Measurements from ENCODE around the gene ARMC2. TPM values are rescaled to one million over a fixed set of nuclear protein-coding genes. Genes with fewer than 3 reads are reported as not detected.

Gene ARMC2
- polyA plus RNA-seq, 3 donors from 2014 or later, result 4.0 to 8.5 (median 4.2) TPM

DNA sequence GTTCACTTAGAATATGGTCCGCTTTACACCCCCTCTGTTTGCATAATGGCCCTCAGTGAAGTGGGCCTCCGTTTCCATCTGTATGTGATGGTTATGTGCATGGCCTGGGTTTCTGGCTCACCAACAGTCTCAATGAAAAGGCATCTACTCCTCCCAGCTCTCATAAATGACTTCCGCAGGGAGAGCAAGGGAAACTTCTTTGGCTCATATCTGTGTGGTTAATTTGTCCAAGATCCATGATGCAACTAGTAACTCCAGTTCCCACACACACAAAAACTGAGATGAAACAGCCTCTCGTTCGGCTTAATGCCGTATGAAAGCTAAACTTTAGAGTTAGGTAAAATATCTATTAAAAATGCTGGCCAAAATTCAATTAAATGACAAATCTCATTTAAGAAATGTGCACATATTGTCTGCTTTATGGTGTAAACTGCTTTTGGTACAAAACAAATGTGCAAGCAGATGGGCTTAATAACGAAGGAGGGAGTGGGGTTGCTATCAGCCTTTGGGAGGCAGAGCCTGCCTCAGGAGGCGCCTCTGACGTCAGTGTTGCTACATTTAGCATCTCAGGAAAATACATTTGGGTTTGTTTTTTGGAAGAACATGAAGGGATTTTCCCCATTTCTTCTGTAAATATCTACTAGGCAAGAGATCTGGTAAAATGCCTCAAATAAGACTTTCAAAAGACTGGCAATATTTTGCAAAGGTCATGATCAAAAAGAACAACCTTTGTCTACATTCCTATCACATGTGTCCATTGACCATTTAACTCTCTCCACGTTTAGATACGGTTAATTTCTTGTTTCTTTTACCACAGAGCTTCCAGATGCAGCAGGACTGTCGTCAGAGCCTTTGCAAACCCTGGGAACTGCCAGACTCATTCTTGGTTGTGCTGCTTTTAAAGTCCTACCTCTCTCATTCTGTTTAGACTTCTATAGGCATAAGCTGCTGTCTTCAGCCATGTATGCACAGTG, 96.8 kb downstream of the ARMC2 start:
- DNase-seq, result no peak
- Mint-ChIP-seq H3K4me1 (peaks cover 56 to 77% of the 10 kb centered on the region in 2 donors), H3K27ac (peak overlapping the region; percentile 41 to 73 (median 60)), H3K4me3 (no peak overlapping the region), H3K27me3 (ENCODE audit: low read depth in 3 of 3) (no peaks in the 10 kb centered on the region), H3K36me3 (no peaks in the 10 kb centered on the region), H3K9me3 (no peaks in the 10 kb centered on the region)

DNA sequence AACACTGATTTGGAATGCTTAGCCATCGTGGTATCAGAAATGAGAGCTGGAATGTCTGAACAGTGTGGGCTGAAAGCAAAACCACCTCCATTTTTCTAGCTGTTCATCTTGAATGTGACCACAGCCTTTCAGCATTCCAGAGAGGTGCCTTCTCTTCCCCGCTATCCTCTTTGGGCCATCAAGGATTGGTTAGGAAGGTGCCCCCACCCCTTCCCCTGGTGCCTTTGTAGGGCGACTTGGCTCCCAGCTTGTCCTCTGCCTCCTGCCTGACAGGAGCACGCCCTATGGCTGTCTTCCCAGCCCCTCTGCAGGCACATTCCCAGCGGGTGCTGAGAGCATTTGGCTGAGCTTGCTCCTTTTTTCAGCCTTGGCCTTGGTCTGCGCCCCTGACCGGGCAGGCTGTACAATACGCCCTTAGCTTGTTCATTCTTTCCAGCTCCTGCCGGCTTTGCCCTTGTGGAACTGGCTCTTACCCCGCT, 97.5 kb downstream of the ARMC2 start:
- H3K4me1 Mint-ChIP-seq, result peaks cover 54 to 69% of the 10 kb centered on the region in 2 donors
- no peaks in the 10 kb centered on the region for H3K36me3 Mint-ChIP-seq
- no peak overlapping the region for H3K4me3 Mint-ChIP-seq
- H3K27me3 Mint-ChIP-seq (ENCODE audit: low read depth in 3 of 3), result no peaks in the 10 kb centered on the region
- peak overlapping the region in 2 of 6 donors; percentile 16 to 41 for H3K27ac Mint-ChIP-seq
- H3K9me3 Mint-ChIP-seq, result no peaks in the 10 kb centered on the region
- no peak for DNase-seq

DNA sequence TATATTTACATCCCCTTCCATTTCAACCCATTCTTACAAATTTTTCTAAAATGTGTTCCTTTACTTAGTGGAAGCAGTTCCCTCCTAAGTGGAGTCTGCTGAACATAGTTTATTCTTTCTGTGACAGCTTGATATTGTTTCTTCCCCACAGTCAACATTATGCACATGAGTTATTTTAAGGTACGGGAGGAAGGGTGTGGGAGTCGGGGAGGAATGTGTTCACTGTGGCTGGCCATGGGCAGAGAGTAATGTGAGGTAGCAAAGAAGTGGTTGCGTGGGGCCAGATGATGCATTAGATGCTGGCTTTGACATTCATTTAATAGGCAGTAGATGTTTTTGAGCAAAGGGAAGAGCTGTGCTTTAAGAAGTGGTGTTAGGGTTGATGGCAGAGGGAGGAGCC, 98.5 kb downstream of the ARMC2 start:
- H3K27me3 Mint-ChIP-seq (ENCODE audit: low read depth in 3 of 3), result no peaks in the 10 kb centered on the region
- no peaks in the 10 kb centered on the region for H3K36me3 Mint-ChIP-seq
- peak overlapping the region in 5 of 6 donors; percentile 6 to 79 (median 63) for H3K27ac Mint-ChIP-seq
- no peaks in the 10 kb centered on the region for H3K9me3 Mint-ChIP-seq
- peaks cover 46 to 60% of the 10 kb centered on the region in 2 donors for H3K4me1 Mint-ChIP-seq
- peak overlapping the region in 3 of 5 donors; percentile 1 to 55 (median 15) for H3K4me3 Mint-ChIP-seq
- no peak for DNase-seq

DNA sequence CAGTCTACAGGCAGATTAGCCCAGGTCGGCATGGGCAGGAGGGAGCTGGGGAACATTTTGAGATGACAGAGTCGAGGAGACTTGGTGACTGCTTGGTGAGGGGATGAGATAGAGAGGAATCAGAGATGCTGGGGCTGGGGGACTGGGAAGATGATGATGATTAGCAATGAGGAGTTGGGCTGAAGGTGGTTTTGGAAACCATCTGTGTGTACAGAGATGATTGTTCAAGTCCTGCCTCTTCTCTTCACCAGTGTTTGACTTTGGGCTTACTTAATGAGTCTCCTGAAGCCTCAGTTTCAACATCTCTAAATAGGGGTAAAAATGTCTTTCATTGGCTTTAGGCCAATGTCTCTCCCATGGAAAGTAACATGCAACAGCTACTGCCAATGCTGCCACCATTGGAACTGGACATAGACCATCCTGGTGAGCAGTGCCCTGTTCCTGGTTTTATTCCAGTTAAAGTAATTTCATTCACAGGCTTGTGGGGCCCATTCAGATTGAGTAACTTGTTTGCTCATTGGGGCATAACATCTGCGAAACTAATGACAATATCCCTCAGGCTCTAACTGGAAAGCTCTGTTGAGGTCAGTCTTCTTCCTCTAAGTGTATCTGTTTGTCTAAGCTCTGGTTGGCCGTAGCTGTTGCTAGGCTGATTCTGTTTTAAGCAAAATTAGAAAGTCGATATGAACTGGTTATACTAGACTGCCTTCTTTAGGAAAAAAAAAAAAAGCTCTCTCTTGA, 99.1 kb downstream of the ARMC2 start:
- Mint-ChIP-seq H3K4me3 (peak overlapping the region in 2 of 5 donors; percentile 1 to 55), H3K27me3 (ENCODE audit: low read depth in 3 of 3) (no peaks in the 10 kb centered on the region), H3K27ac (peak overlapping the region in 5 of 6 donors; percentile 6 to 79 (median 63)), H3K36me3 (no peaks in the 10 kb centered on the region), H3K4me1 (peaks cover 40 to 54% of the 10 kb centered on the region in 2 donors), H3K9me3 (no peaks in the 10 kb centered on the region)
- DNase-seq, result no peak

DNA sequence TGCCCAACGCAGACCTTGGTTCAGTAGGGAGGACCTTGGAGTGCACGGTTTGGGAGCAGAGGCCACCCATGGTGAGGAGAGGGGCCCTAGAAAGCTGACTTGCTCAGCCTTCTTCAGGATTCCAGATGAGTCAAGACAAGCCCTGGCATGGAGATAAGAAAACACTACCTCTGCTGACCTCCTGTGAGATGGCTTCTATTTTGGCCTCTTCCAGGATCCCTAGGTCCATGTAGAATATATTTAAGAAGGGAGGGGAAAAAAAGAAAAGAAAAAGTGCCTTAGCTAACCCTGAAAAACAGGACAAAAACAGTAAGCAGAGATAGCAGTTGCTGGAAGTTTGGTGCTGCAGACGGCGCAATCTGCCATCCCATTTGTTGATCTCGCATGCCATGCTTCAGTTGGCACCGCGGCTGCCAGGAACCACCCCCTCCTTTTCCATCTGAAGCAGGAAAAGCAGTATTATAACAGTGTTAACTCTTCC, 100.0 kb downstream of the ARMC2 start:
- H3K4me3 Mint-ChIP-seq, result no peak overlapping the region
- H3K36me3 Mint-ChIP-seq, result no peaks in the 10 kb centered on the region
- no peak overlapping the region for H3K27ac Mint-ChIP-seq
- H3K9me3 Mint-ChIP-seq, result no peaks in the 10 kb centered on the region
- H3K27me3 Mint-ChIP-seq (ENCODE audit: low read depth in 3 of 3), result no peaks in the 10 kb centered on the region
- DNase-seq, result no peak
- peaks cover 31 to 44% of the 10 kb centered on the region in 2 donors for H3K4me1 Mint-ChIP-seq

DNA sequence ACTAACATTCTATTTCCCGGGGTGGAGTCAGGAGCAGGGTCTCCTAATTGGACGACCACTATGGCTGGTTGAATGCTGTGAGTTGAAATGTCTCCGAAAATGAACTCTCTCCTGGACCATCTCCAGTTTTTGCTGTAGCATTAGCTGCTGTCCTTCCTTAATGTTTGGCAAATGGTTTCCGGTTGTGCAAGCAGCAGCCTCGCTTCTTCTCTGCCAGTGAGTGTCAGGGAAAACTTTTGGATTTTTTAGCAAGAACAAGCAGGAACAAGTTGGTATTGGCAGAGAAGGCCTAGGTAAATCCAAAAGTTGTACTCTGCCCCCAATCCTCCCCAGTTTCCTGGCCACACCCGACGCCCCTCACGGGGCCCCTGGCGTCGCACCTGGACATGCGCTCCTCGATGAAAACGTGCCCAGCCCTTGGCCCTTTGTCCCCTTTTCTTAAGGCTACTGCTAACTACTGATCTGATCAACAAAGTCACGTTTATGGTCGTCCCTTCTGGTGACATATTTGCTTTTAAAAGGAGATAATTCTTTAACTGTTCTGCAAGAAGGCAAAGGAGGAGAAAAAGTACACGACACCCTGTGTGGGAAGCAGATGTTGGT, 103.2 kb downstream of the ARMC2 start:
- Mint-ChIP-seq H3K9me3 (no peaks in the 10 kb centered on the region), H3K27me3 (ENCODE audit: low read depth in 3 of 3) (no peaks in the 10 kb centered on the region), H3K4me3 (no peak overlapping the region), H3K4me1 (peaks cover 25 to 37% of the 10 kb centered on the region in 2 donors), H3K36me3 (no peaks in the 10 kb centered on the region), H3K27ac (no peak overlapping the region)
- no peak for DNase-seq

DNA sequence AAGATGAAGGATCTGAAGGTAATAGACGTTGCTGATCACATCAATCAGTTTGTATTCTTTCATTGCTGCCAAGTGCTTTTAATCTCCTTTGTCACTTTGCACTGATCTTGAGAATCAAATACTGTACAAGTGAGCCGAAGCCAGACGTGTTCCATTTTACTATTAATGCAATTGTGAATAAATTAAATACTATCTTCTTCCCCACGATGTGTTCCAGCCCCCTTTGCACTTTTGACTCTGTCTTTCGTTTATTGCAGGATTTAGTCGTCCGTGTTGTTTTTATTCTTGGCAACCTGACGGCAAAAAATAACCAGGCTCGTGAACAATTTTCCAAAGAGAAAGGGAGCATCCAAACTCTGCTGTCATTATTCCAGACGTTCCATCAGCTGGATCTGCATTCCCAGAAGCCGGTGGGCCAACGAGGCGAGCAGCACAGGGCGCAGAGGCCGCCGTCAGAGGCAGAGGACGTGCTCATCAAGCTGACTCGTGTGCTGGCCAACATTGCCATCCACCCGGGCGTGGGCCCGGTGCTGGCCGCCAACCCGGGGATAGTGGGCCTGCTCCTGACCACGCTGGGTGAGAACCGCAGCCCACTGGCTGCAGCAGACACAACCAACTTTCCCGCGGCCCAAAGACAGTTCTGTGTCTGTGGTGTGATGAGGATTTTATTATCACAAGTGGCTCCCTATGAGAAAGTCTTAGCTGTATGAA, 104.7 kb downstream of the ARMC2 start:
- no peak overlapping the region for H3K27ac Mint-ChIP-seq
- H3K36me3 Mint-ChIP-seq, result no peaks in the 10 kb centered on the region
- H3K4me1 Mint-ChIP-seq, result peaks cover 18 to 29% of the 10 kb centered on the region in 2 donors
- H3K4me3 Mint-ChIP-seq, result no peak overlapping the region
- no peaks in the 10 kb centered on the region for H3K27me3 Mint-ChIP-seq (ENCODE audit: low read depth in 3 of 3)
- no peak for DNase-seq
- H3K9me3 Mint-ChIP-seq, result no peaks in the 10 kb centered on the region

DNA sequence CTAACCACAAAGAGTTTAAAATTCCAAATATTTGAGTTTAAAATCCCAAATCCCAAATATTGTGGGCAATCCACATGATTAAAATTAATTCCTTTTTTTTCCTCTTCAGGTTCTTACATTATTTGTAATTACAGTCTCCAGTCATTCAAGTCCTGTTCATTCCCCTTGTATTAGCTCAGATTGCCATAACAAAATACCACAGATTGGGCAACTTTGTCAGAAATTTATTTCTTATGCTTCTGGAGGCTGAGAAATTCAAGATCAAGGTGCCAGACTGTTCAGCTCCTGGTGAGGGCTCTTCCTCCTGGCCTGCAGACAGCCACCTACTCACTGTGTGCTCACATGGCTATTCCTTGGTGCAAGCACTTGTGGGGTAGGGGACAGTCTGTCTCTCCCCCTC, 105.5 kb downstream of the ARMC2 start:
- DNase-seq, result no peak
- Mint-ChIP-seq H3K27me3 (ENCODE audit: low read depth in 3 of 3) (no peaks in the 10 kb centered on the region), H3K36me3 (no peaks in the 10 kb centered on the region), H3K27ac (peak overlapping the region in 1 of 6 donors; percentile 53), H3K4me3 (no peak overlapping the region), H3K4me1 (peaks cover 23 to 28% of the 10 kb centered on the region in 2 donors), H3K9me3 (no peaks in the 10 kb centered on the region)

DNA sequence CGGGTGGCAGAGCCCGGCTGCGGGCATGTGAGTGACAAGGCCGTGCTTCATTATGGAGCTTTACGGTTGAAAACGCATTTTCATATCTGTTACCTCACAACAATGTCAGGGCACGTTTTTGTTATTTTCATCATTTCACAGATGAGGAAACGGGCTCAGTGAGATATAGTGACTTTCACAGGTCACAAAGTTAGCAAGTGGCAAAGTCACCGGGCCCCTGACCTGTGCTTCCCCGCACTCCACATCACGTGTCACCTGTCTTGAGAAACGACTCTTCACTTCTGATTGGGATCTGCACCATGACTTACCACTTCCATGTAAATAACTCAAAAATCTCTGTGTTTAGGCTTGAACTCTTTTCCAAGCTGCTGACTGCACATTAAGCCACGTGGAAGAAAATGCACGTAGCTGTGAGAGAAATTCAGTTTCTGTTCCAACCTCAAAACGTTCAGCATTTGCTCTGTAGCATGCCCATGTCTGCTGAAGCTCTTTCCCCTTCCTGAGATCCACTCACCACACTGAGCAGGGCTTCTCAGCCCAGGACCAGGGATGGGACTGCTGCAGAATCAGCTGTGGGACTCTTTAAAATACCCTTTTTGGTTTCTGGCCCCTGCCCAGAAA, 107.2 kb downstream of the ARMC2 start:
- Mint-ChIP-seq H3K9me3 (no peaks in the 10 kb centered on the region), H3K27ac (peak overlapping the region; percentile 6 to 90 (median 78)), H3K36me3 (peaks cover 0 to 6% (median 4%) of the 10 kb centered on the region in 3 donors), H3K4me3 (peak overlapping the region; percentile 48 to 81 (median 65)), H3K4me1 (peaks cover 33 to 44% of the 10 kb centered on the region in 2 donors), H3K27me3 (ENCODE audit: low read depth in 3 of 3) (peaks cover 0 to 1% (median 1%) of the 10 kb centered on the region in 3 donors)
- peak in 1 of 3 donors; percentile 3 for DNase-seq

DNA sequence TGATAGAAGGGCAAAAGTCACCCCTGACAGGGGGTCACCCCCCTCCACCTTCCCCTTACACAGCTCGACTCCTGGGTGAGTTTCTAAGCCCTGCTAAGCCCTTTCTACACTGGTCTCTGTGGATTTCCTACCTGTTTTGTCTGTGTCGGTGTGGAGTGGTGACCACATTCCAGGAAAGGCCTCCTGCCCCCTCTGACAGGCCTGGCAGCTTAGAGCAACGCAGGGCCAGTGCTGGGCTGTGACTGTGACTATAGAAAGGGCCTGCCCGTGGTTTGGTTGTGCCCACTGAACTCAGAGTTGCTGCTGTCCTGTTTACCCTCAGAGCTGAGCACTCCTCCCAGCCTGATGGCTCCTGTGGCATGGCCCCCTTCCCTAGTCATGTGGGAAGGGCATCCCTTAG, 109.0 kb downstream of the ARMC2 start:
- Mint-ChIP-seq H3K27me3 (ENCODE audit: low read depth in 3 of 3) (peaks cover 1 to 4% (median 3%) of the 10 kb centered on the region in 3 donors), H3K4me3 (no peak overlapping the region), H3K9me3 (no peaks in the 10 kb centered on the region), H3K36me3 (peaks cover 0 to 8% (median 6%) of the 10 kb centered on the region in 3 donors), H3K27ac (peak overlapping the region in 1 of 6 donors; percentile 55), H3K4me1 (peaks cover 35 to 46% of the 10 kb centered on the region in 2 donors)
- DNase-seq, result no peak

DNA sequence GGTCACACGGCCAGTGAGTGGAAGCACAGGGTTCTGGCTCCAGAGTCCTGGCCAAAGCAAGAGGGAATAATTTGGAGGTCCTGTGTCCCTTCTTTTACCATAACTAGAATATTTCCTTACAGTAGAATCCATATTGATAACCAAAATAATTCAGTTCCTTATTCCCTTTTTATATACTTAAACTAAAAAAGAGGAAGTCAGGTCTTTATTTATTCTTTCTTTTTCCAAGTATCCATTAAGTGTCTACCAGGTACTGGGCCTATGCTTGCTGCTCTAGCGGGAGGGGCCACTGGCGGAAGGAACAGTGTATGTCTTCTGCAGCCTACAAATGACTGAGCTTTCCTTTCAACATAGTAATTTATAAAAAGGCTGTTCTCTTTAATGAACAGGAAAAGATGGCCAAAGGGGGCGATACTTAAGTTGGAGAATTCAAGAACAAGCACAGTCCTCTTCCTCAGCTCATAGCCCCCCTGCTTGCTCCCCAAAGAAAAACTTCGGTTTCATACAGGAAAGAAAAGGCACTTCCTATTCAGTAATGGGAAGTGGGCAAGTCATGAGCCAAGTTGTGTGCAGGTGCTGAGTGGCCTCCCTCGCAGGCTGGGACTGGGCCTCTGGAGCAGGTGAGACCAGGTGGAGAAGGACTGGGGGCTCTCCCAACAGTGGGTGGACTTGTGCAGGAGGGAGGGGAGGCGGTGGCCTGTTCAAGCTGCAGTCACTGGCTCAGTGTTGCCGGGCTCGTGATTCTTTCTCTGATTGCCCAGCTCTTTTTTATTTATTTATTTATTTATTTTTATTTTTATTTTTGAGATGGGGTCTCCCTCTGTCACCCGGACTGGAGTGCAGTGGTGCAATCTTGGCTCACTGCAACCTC, 110.9 kb downstream of the ARMC2 start:
- H3K27ac Mint-ChIP-seq, result no peak overlapping the region
- peaks cover 1 to 5% (median 3%) of the 10 kb centered on the region in 3 donors for H3K27me3 Mint-ChIP-seq (ENCODE audit: low read depth in 3 of 3)
- H3K36me3 Mint-ChIP-seq, result peaks cover 0 to 11% (median 6%) of the 10 kb centered on the region in 3 donors
- peaks cover 35 to 46% of the 10 kb centered on the region in 2 donors for H3K4me1 Mint-ChIP-seq
- no peak for DNase-seq
- H3K4me3 Mint-ChIP-seq, result peak overlapping the region in 1 of 5 donors; percentile 25
- no peaks in the 10 kb centered on the region for H3K9me3 Mint-ChIP-seq
